UCSD-AML1 (cell line): ENCODE measurements around the gene SAMMSON.

Experiments
- DNase-seq: peaks from one replicate; lab custom pipeline; 2025; ENCODE audit not compliant: unreplicated experiment; lab: John Stamatoyannopoulos, UW

The SAMMSON gene

GRCh38 chr3:70010346-70010745 lies 10.8 kb downstream of the SAMMSON start:
- DNase-seq = no peak

DNA sequence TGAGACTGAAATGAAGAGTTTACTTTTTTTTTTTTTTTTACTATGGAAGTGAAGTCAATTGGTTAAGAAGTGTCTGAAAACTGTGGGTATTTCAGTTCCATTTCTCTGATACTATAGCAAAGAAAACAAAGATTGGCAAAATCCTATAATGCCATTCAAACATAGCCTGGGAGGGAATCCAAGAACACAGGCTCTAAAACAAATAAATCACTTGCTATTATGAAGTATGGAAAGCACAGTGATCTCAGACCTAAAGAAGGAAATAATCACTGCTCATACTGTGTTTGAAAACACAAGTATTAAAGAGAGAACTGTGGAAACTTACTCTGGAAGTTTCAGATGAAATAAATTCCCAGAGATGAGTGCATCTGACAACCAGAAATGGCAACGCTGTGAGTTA lies 12.0 kb downstream of the SAMMSON start:
- DNase-seq = no peak

- no peak for DNase-seq
Observed at GRCh38 chr3:70020906-70021660, 21.6 kb downstream of the SAMMSON start.

DNA sequence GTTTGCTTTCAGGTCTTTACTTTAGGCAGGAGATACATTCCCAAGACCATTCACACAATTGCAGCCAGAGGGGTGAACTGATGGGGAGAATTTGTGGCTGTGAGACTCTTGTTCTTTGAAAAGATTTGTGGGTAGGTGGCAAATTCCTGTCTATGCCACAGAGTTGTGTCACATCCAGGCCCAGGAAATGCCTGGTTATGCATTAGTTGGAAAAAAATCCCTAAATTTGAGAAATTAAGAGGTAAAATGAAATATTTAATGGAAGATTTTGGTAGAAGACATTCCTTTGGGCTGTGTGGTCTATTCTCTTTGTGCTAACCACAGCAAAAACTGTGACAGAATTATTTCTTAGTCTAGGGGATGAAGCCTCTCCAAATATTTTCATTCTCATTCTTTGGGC lies 28.8 kb downstream of the SAMMSON start:
- DNase-seq = no peak

DNA sequence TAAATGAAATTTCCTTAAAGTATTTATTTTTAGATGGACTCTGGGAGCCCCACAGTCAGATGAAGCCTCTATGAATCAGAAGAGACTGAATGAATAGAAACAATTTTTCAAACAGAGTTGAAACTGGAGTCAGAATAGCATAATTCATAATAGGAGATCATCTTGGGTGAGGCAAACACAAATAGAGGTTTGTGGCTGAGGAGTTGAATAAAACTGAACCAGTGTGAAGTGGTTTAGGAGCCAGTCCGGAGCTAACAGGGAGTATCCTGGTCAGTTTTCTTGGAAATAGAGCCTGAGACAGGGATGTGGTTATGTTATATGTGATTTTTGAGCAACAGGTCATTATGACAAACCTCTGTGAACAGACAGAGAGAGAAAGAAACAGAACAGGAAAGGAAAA lies 39.2 kb downstream of the SAMMSON start:
- DNase-seq = no peak

DNA sequence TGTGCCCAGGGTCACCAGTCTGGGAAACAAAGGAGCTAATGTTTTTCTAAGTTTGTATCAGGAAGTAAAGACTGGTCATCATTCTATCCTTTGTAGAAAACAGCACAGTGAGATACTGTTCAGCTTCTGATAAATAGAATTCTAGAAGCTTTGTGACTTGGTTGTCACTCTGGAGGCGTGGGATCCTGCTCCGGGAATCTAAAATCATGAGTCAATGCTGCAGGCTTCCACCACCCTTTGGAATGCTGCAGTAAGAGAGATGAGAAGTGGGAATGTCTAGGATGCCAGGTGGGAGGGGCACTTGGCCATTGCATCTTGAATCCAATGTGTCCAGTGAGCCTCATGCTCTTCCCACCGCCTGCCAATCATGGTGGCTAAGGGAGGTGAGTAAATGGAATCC lies 40.9 kb downstream of the SAMMSON start:
- no peak for DNase-seq

DNA sequence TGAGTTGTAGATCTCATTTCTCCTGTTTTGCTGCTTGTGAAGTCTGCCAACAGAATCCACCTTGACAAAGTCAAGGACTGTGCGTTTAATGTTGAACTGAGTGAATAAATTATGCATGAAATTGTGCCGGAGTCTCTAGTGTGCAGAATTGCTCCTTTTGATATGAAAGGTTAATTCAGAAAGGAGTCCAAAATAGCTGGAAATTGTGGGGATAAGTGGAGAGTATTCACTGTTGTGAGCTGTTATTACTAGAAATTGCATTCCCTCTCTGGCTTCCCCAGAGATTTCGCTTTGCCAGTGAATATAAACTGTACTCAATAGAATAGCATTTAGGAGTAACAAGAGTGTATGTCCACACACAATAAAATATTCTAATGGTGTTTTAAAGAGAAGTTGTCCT lies 43.1 kb downstream of the SAMMSON start:
- no peak for DNase-seq

DNA sequence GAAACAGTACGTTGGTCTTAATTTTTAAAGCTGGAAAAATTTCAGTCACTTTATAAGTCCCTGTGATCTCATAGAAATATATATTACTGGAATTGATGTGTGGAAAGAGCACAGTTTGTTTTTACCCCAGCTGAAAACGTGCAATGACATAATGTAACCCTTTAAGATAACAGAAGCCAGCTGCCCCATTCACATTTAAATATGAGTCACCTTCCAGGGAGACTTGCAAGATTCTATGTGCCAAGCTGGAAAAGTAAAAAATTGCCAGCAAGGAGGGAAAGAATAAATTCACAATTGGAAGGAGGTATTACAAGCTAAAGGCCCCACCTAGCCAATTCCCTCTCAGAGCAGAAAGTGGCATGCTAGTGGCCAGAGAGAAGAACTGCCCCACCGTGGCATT lies 50.2 kb downstream of the SAMMSON start:
- DNase-seq = no peak

- no peak for DNase-seq
Observed at GRCh38 chr3:70053293-70053692, 53.8 kb downstream of the SAMMSON start.

- no peak for DNase-seq
Observed at GRCh38 chr3:70056081-70056480, 56.5 kb downstream of the SAMMSON start.

DNA sequence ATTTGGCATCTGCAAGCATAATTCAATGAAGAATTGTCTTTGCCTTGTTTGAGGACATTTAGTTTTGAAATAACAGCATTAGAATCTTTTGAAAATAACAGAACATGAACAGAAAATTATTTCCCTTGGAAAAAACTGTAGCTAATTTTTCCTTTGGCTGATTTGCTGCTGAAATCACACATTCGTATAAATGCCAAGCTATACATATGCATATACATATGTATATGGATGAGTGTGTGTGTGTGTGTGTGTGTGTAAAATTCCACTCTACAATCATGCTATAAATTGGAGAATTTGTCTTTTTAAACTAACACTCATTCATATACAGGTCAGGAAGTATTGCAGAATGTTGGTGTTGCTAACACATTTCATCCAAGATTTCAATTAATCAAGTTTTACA lies 57.9 kb downstream of the SAMMSON start:
- DNase-seq = no peak

DNA sequence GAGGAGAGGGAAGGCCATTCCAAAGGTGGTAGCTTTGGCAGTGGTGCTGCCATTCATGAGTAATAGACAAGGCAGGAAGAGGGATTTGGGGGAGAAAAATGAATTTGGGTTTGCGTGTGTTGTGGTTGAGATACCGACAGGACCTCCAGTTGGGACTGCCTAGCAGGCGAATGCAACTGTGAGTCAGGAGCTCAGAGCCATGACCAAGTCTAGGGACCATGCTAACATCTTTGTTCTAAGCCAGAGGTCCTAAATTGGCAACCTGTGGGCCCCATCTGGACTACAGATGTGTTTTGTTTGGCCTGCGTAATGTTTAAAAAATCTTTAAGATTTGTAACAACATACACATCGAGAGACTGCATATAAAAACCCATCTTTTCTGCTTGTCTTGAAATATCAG lies 61.6 kb downstream of the SAMMSON start:
- DNase-seq = no peak

DNA sequence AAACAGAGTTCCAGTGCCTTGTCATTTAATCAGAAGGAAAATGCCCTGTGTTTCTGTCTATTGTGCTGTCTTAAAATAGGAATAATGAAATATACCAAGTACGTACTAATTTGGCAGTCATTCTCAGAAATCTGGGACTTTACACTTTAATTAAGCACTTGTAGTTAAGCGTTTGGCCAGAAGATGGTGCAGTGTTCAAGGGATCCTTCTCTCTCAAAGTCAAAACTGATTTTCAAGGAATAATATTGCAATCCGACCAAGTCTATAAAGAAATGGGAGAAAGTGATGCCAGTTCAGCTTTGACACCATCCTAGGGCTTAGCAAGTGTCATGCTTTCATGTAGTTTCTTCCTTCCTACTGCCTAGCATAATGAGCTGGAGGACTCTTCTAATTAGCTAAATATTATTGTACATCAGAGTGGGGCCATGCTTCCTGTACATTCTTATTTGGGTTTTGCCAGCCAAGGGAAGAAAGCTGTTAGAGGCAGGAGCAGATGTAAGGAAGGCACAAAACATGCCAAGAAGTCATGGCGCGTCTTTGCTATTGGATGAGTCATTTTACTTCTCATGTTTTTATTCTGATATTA lies 64.8 kb downstream of the SAMMSON start:
- no peak for DNase-seq

- no peak for DNase-seq
Observed at GRCh38 chr3:70065696-70066253, 66.2 kb downstream of the SAMMSON start.

- DNase-seq = no peak
Observed at GRCh38 chr3:70067860-70068521, 68.5 kb downstream of the SAMMSON start.

DNA sequence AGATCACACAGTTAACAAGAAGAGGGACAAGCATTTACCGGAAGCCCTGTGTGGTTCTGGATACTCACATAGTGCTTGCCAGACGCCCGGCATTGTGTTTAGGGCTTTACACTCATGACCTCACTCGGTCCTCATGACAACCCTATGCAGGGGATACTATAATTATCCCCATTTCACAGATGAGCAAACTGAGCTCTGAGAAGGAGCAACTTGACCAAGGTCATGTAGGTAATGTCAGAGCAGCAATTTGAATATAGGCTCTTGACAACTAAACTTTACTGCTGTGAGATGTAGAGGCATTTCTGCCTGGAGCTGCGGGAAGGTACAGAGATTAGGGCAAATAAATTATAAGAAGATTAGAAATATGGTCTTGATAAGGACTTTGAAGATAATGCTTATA lies 70.0 kb downstream of the SAMMSON start:
- no peak for DNase-seq

DNA sequence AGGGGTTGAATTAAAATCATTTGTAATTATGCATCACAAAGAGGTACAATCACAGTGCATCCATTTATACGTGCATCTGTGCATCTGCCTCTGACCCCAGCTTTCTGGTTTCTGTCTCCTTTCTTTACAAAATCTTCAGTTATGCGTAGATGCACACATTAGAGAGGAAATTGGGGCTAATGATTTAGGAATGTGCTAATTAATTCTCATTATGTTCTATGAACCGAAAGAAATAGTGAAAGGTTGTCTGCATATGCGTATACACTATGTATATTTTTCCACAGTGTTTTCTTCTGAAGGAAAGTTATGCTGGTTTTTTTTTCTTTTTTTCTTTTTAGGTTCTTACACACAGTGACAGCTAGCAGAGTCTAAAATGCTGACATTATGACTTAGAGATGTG lies 71.6 kb downstream of the SAMMSON start:
- no peak for DNase-seq

DNA sequence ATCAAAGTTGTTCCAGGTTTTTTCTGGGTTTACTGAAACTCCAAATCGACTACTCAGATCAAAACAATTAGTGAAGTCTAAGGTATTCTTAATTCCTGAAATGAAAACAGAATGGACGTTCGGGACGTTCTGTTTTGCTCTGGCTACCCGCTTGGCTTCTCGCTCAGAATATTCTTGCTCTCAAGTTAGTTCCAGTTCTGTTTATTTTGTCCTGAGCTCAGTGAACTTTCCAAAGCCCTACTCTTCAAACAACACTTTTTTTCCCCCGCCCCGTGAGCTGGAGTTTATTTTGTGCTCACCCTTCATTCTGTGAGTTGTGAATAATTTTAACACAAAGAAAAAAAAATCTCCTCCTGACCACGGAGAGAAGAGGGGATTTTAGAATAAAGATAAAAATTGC lies 72.6 kb downstream of the SAMMSON start:
- DNase-seq = no peak

GRCh38 chr3:70072754-70073153 lies 73.2 kb downstream of the SAMMSON start:
- no peak for DNase-seq

DNA sequence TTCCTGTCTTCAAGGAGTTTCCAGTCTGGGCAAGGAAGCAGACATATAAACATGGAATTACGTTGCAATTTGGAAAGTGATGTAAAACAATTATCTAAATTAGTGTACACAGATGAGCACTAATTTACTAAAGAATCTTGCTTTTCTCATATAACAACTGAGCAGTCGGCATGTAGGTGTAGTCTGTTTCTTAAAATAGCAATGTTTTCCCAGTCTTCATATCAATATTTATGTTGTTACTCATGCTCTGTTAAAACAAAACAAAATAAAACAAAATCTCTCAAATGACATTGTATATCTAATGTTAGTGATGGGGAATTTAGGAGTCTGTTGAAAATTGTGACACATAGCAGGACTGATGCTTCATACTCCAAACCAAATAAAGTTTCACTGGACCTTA lies 75.6 kb downstream of the SAMMSON start:
- DNase-seq = no peak

GRCh38 chr3:70076396-70076795 lies 76.9 kb downstream of the SAMMSON start:
- no peak for DNase-seq

GRCh38 chr3:70078778-70079177 lies 79.2 kb downstream of the SAMMSON start:
- no peak for DNase-seq
